Stomach smooth muscle (tissue), 2 donors: Measurements from ENCODE around the gene MID2.
"Not testable (repeated sequence)": the region's sequence is repeated elsewhere in the genome, so short reads cannot be mapped to it uniquely, and the experiment has no call there.

Source experiments
- H3K27ac ChIP-seq: one replicate; pipeline ENCODE4 v1.7.0; 2013; ENCODE audit warnings: mild to moderate bottlenecking, low read length, inconsistent platforms
- H3K27me3 ChIP-seq, 2 donors: one replicate each; pipeline ENCODE4 v1.7.0; 2013; ENCODE audit warnings: low read length in 2 of 2; ENCODE audit not compliant: insufficient read depth in 2 of 2, control insufficient read depth in 1 of 2
- H3K36me3 ChIP-seq, 2 donors: one replicate each; pipeline ENCODE4 v1.7.0; 2013; ENCODE audit warnings: low read length in 2 of 2; ENCODE audit not compliant: control insufficient read depth in 2 of 2, insufficient read depth in 2 of 2
- H3K4me1 ChIP-seq: one replicate; pipeline ENCODE4 v1.7.0; 2013; ENCODE audit warnings: low read length; ENCODE audit not compliant: control insufficient read depth, insufficient read depth
- H3K4me3 ChIP-seq, 2 donors: one replicate each; pipeline ENCODE4 v1.7.0; 2013; ENCODE audit warnings: low read length in 2 of 2
- H3K9ac ChIP-seq, 2 donors: one replicate each; pipeline ENCODE4 v1.7.0; 2013; ENCODE audit warnings: low read length in 2 of 2, mild to moderate bottlenecking in 1 of 2
- H3K9me3 ChIP-seq, 2 donors: one replicate each; pipeline ENCODE4 v1.7.0; 2013; ENCODE audit warnings: low read length in 2 of 2; ENCODE audit not compliant: control insufficient read depth in 2 of 2
- donor health status: healthy.
- donor health status: Pancreatic carcinoma.

MID2 gene, protein sequence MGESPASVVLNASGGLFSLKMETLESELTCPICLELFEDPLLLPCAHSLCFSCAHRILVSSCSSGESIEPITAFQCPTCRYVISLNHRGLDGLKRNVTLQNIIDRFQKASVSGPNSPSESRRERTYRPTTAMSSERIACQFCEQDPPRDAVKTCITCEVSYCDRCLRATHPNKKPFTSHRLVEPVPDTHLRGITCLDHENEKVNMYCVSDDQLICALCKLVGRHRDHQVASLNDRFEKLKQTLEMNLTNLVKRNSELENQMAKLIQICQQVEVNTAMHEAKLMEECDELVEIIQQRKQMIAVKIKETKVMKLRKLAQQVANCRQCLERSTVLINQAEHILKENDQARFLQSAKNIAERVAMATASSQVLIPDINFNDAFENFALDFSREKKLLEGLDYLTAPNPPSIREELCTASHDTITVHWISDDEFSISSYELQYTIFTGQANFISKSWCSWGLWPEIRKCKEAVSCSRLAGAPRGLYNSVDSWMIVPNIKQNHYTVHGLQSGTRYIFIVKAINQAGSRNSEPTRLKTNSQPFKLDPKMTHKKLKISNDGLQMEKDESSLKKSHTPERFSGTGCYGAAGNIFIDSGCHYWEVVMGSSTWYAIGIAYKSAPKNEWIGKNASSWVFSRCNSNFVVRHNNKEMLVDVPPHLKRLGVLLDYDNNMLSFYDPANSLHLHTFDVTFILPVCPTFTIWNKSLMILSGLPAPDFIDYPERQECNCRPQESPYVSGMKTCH

DNA sequence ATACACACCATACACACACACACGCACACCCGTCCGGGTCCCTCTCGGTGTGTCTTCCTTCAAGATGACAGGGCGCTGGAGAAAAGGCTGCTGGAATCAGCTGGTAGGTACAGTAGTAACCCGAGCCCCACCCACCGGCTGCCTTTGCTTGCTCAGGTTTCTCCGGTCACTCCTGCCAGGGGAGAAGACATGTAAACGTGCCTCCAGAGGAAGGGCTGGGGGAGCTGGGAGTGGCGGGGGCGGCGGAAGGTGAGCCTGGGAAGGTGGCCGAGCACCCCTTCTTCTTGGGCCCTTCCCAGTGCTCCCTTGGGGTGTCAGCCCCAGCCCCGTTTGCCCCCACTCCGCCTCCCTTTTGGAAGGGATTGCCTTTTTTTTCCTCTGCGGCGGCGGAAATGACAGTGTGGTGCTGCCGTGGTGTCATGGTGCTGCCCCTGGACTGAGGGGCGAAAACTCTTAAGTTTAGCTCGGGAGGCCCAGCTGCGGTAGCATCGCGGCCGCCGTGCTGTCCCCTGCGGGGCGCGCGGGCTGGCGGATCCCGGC, at the start of gene MID2:
MID2 (plus strand) TSS at position 169 of the 540 bp plus-strand sequence. CDS start 561 bp downstream, outside the sequence.
- H3K9ac ChIP-seq, result peak within 1 kb of the TSS; percentile 69 to 80
- H3K4me3 ChIP-seq, result peak within 1 kb of the TSS; percentile 75 to 77
- H3K27ac ChIP-seq, result peak within 1 kb of the TSS; percentile 80
- H3K9me3 ChIP-seq, result no peaks in the 10 kb centered on the region
- H3K27me3 ChIP-seq, result peaks cover 0 to 2% of the 10 kb centered on the region in 2 donors
- peaks cover 4% of the 10 kb centered on the region for H3K4me1 ChIP-seq
- no peaks in the 10 kb centered on the region for H3K36me3 ChIP-seq

DNA sequence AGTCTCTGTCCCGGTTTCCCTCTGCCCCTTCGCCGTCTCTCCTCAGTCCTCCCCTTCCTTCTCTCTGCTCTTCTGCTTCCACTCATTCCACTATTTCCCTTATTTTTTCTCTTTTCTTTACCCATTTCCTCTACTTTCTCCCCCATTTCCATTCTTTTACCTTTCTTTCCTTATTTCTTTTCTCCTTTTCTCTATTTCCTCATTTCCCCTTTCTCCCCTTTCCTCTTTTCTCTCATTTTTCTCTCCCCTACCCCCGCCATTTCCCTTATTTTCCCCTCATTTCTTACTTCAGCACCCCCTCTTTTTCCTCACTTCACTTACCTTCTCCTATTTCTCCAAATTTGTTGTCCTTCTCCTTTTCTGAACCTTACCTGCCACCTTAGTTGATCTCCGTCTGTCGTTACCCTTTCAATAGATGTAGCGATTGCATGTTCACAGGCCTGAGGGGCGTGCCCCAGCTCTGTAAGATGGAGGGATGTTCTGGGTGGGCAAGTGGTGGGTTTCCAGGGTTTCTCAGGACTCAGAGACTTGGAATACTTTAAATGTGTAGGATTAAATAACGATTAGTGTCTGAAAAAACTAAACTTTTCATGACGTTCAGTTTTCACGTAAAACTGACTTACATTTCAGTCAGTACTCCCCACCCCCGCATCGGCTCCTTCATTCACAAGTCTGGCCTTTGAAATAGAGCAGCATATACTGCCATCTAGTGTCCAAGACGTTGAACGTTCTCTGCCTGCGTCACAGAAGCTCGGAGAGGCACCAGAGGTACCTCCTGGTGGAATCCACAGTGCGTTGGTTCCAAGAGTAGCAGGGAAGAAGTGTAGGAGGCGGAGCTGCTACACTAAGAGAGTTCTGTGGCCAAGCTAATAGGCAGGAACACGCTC, 48.8 kb upstream of the MID2 start:
- Histone ChIP-seq H3K27ac (peak overlapping the region; percentile 76), H3K4me1 (peaks cover 16% of the 10 kb centered on the region), H3K36me3 (no peaks in the 10 kb centered on the region), H3K27me3 (peaks cover 0 to 12% of the 10 kb centered on the region in 2 donors), H3K9ac (peak overlapping the region; percentile 41 to 58), H3K9me3 (no peaks in the 10 kb centered on the region), H3K4me3 (peak overlapping the region; percentile 70 to 78)

DNA sequence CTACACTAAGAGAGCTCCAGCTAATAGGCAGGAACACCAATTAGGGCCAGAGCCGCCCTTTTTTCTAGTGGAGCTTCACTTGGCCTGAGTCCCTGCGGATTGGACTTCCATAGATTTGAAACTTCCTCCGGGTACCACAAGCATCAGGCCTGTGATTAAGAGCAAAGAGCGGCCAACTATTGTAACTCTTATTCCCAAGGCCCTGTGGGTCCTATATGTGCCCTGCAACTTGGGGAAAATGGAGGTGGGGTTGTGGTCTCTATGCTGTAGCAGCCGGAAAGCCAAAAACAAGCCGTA, 48.2 kb upstream of the MID2 start, which contains the start of gene NCBP2L:
NCBP2L (plus strand) TSS at position 198 of the 297 bp plus-strand sequence. CDS start 16,488 bp downstream, outside the sequence.
- Histone ChIP-seq H3K9me3 (no peaks in the 10 kb centered on the region), H3K9ac (peak within 1 kb of the TSS; percentile 41 to 58), H3K27ac (peak within 1 kb of the TSS; percentile 76), H3K36me3 (no peaks in the 10 kb centered on the region), H3K4me3 (peak within 1 kb of the TSS; percentile 70 to 78), H3K27me3 (peaks cover 0 to 12% of the 10 kb centered on the region in 2 donors), H3K4me1 (peaks cover 16% of the 10 kb centered on the region)

DNA sequence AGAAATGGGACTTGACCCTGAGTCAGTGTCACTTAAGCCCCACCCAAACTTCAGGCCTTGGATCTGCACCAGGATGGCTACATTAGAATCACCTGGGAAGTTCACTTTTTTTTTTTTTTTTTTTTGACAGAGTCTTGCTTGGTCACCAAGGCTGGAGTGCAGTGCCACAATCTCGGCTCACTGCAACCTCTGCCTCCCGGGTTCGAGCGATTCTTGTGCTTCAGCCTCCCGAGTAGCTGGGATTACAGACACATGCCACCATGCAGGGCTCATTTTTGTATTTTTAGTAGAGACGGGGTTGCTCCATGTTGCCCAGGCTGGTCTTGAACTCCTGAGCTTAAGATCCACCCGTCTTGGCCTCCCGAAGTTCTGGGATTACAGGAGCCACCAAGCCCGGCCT, 45.1 kb upstream of the MID2 start:
- no peak overlapping the region for H3K4me3 ChIP-seq
- H3K36me3 ChIP-seq, result no peaks in the 10 kb centered on the region
- no peak overlapping the region for H3K9ac ChIP-seq
- peaks cover 8% of the 10 kb centered on the region for H3K4me1 ChIP-seq
- no peak overlapping the region for H3K27ac ChIP-seq
- no peaks in the 10 kb centered on the region for H3K9me3 ChIP-seq
- peaks cover 0 to 7% of the 10 kb centered on the region in 2 donors for H3K27me3 ChIP-seq

DNA sequence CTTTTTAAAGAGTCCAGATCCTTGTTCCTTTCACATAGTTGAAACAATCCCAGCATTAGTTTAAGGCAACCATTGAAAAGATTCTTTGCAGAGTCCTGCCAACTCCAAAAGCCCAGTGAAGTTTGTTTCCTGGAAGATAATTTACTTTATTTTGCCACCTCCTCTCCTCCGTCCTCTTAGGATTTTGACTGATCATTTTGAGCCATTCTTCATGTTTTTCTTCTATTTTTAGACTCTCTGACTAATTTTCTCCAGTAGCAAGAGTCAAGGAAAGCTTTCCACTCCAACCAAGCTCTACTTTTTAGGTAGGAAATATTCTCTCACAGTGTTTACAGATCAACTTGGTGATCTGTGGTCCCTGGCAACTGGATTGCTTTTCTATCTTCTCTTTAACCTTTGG, 37.8 kb upstream of the MID2 start:
- H3K4me1 ChIP-seq, result peaks cover 2% of the 10 kb centered on the region
- H3K27me3 ChIP-seq, result peaks cover 0 to 4% of the 10 kb centered on the region in 2 donors
- H3K27ac ChIP-seq, result no peak overlapping the region
- H3K4me3 ChIP-seq, result no peak overlapping the region
- H3K9ac ChIP-seq, result no peak overlapping the region
- H3K9me3 ChIP-seq, result no peaks in the 10 kb centered on the region
- no peaks in the 10 kb centered on the region for H3K36me3 ChIP-seq

DNA sequence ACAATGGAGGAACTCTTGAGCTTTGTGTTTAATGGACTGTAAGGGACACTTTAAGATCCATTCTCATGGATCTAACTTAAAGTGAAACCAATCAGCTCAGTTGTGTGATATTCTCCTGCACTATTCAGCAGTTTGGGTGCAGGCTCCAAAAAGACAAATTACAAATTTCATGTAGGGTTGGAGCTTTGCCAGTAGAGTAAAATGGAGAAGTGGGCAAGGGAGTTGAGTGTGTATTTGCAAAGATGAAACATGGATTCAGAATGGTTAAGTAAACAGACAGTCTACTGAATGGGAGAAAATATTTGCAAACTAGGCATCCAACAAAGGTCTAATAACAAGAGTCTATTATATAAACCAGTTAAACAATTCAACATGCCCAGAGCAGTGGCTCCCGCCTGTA, 21.2 kb upstream of the MID2 start:
- Histone ChIP-seq H3K27me3 (peaks cover 0 to 2% of the 10 kb centered on the region in 2 donors), H3K4me1 (no peaks in the 10 kb centered on the region), H3K36me3 (no peaks in the 10 kb centered on the region), H3K4me3 (no peak overlapping the region), H3K27ac (no peak overlapping the region), H3K9ac (no peak overlapping the region), H3K9me3 (peaks cover 0 to 7% of the 10 kb centered on the region in 2 donors)

DNA sequence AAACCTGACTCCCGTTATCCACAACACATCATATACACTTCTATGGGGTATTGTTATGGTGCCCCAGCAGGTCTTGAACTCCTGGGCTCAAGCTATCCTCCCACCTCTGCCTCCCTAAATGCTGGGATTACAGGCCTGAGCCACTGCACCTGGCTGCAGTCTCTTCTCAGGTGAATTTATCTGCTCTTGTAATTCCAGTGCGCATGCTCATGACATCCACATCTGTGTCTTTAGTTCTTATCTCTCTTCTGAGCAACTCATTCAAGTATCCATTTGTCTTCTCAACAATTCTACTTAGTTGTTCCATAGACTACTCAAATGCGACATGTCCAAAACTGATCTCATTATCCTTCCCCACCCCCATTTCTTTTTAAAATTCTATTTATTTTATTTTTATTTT, 20.5 kb upstream of the MID2 start:
- no peaks in the 10 kb centered on the region for H3K4me1 ChIP-seq
- H3K9ac ChIP-seq, result no peak overlapping the region
- H3K4me3 ChIP-seq, result no peak overlapping the region
- H3K27ac ChIP-seq, result no peak overlapping the region
- peaks cover 0 to 7% of the 10 kb centered on the region in 2 donors for H3K9me3 ChIP-seq
- H3K36me3 ChIP-seq, result no peaks in the 10 kb centered on the region
- peaks cover 0 to 2% of the 10 kb centered on the region in 2 donors for H3K27me3 ChIP-seq

DNA sequence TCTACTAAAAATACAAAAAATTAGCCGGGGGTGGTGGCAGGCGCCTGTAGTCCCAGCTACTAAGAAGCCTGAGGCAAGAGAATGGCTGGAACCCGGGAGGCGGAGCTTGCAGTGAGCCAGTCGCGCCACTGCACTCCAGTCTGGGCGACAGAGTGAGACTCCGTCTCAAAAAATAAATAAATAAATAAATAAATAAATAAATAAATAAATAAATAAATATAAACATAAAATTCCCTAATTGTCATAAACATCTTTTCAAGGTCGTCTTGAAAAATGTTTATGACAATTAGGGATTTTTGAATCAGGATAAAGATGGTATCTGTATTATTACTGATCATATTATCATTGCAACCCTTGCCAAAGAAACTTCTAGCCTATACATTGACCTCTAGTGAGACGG, 15.6 kb upstream of the MID2 start:
- not testable (repeated sequence) for H3K4me3 ChIP-seq, H3K4me1 ChIP-seq, H3K27me3 ChIP-seq, H3K9ac ChIP-seq, H3K9me3 ChIP-seq, H3K36me3 ChIP-seq, H3K27ac ChIP-seq

DNA sequence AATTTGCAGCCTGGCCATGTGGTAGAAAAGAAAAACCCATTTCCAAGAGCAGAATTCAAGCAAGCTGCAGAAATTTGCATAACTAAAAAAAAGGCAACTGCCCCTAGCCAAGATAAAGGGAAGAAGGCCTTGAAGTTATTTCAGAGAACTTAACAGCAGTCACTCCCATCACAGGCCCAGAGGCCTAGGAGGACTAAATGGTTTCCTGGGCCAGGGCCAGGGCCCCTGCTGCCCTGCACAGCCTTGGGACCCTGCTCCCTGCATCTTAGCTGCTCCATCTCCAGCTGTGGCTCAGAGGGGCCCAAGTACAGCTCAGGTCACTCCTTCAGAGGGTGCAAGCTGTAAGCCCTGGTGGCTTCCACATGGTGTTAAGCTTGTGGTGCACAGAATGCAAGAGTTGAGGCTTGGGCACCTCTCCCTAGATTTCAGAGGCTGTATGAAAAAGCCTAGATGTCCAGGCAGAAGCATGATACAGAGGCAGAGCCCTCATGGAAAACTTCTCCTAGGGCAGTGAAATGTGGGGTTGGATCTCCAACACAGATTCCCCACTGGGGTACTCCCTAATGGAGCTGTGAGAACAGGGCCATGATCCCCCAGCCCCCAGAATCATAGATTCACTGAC, 6.7 kb upstream of the MID2 start:
- peaks cover 0 to 4% of the 10 kb centered on the region in 2 donors for H3K9me3 ChIP-seq
- H3K27me3 ChIP-seq, result peaks cover 0 to 7% of the 10 kb centered on the region in 2 donors
- H3K27ac ChIP-seq, result no peak overlapping the region
- no peaks in the 10 kb centered on the region for H3K36me3 ChIP-seq
- no peak overlapping the region for H3K4me3 ChIP-seq
- no peak overlapping the region for H3K9ac ChIP-seq
- no peaks in the 10 kb centered on the region for H3K4me1 ChIP-seq

DNA sequence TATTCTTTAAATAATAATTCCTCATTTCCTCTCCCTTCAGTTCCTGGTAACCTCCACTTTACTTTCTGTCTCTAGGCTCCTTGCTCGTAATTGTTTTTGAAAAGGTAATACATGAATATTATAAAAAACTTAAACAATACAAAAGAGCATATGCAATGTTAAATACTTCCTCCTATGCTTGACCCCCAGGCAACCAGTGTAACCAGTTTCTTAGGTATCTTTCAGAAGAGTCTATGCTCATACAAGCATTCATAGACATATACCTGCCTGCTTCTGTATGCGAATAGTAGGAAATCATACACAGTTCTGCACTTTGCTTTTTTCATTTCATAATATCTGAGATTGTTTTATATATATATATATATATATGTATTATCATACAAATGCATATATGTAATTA, 2.6 kb upstream of the MID2 start:
- H3K36me3 ChIP-seq, result no peaks in the 10 kb centered on the region
- H3K9ac ChIP-seq, result no peak overlapping the region

More for the DNA sequence above, 2.6 kb upstream of the MID2 start:
- Histone ChIP-seq H3K4me1 (peaks cover 4% of the 10 kb centered on the region), H3K9me3 (peaks cover 0 to 4% of the 10 kb centered on the region in 2 donors), H3K27ac (no peak overlapping the region), H3K27me3 (peaks cover 0 to 5% of the 10 kb centered on the region in 2 donors), H3K4me3 (no peak overlapping the region)
